ENCODE measurements around the gene PRICKLE4.
"Not testable (repeated sequence)": the region's sequence is repeated elsewhere in the genome, so short reads cannot be mapped to it uniquely, and the experiment has no call there.

DNA sequence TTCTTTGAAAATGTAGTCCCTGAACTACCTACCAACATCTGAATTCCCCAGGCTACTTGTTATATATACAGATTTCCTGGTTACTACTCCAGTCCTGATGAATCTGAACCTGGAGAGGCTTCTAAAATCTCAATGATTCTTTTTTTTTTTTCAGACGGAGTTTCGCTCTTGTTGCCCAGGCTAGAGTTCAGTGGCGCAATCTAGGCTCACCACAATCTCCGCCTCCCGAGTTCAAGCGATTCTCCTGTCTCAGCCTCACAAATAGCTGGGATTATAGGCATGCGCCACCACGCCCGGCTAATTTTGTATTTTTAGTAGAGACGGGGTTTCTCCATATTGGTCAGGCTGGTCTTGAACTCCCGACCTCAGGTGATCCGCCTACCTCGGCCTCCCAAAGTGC lies 31.4 kb downstream of the PRICKLE4 start:
- TF ChIP-seq, protein P1, sequence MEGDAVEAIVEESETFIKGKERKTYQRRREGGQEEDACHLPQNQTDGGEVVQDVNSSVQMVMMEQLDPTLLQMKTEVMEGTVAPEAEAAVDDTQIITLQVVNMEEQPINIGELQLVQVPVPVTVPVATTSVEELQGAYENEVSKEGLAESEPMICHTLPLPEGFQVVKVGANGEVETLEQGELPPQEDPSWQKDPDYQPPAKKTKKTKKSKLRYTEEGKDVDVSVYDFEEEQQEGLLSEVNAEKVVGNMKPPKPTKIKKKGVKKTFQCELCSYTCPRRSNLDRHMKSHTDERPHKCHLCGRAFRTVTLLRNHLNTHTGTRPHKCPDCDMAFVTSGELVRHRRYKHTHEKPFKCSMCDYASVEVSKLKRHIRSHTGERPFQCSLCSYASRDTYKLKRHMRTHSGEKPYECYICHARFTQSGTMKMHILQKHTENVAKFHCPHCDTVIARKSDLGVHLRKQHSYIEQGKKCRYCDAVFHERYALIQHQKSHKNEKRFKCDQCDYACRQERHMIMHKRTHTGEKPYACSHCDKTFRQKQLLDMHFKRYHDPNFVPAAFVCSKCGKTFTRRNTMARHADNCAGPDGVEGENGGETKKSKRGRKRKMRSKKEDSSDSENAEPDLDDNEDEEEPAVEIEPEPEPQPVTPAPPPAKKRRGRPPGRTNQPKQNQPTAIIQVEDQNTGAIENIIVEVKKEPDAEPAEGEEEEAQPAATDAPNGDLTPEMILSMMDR (IDR thresholded peaks at IDR 0.05; ENCODE audit: low read depth, low read length) = not testable (repeated sequence)
- TF ChIP-seq EZH2phosphoT487 (IDR thresholded peaks at IDR 0.05; ENCODE audit: low read depth) = not testable (repeated sequence)

Measured in OCI-LY3 (cell line).